NCI-H187 (cell line): ENCODE data around the gene ATOH7.
"Not testable (repeated sequence)": the region's sequence is repeated elsewhere in the genome, so short reads cannot be mapped to it uniquely, and the experiment has no call there.

Source experiments
- DNase-seq, 2 experiments: peaks; one replicate each; lab custom pipeline; 2025; lab: John Stamatoyannopoulos, UW

Gene ATOH7

GRCh38 chr10:68231817-68232251 lies at the start of gene ATOH7:
ATOH7 (minus strand) TSS chr10:68232113; CDS start chr10:68231677, 436 bp downstream.
- DNase-seq: no peak

- no peak for DNase-seq
Observed at GRCh38 chr10:68280758-68281157, 48.8 kb upstream of the ATOH7 start.

- not testable (repeated sequence) for DNase-seq
Observed at GRCh38 chr10:68278906-68279753, 47.2 kb upstream of the ATOH7 start.

- DNase-seq: not testable (repeated sequence)
Observed at GRCh38 chr10:68277814-68278213, 45.9 kb upstream of the ATOH7 start.

GRCh38 chr10:68276224-68276623 lies 44.3 kb upstream of the ATOH7 start:
- DNase-seq: no peak

GRCh38 chr10:68275600-68276126 lies 43.8 kb upstream of the ATOH7 start:
- DNase-seq: no peak

GRCh38 chr10:68272833-68273232 lies 40.9 kb upstream of the ATOH7 start:
- no peak for DNase-seq

- DNase-seq: no peak
Observed at GRCh38 chr10:68271196-68271882, 39.4 kb upstream of the ATOH7 start.

GRCh38 chr10:68269562-68270290 lies 37.8 kb upstream of the ATOH7 start:
- no peak for DNase-seq

- no peak for DNase-seq
Observed at GRCh38 chr10:68261132-68261856, 29.4 kb upstream of the ATOH7 start.

- no peak for DNase-seq
Observed at GRCh38 chr10:68253346-68253745, 21.4 kb upstream of the ATOH7 start.

GRCh38 chr10:68251625-68252495 lies 19.9 kb upstream of the ATOH7 start:
- no peak for DNase-seq

GRCh38 chr10:68251151-68251550 lies 19.2 kb upstream of the ATOH7 start:
- DNase-seq: no peak

GRCh38 chr10:68249297-68249696 lies 17.4 kb upstream of the ATOH7 start:
- DNase-seq: no peak

- no peak for DNase-seq
Observed at GRCh38 chr10:68247931-68248330, 16.0 kb upstream of the ATOH7 start.

- DNase-seq: not testable (repeated sequence)
Observed at GRCh38 chr10:68246397-68246796, 14.5 kb upstream of the ATOH7 start.

- DNase-seq: no peak
Observed at GRCh38 chr10:68242051-68242450, 10.1 kb upstream of the ATOH7 start.

- DNase-seq: no peak
Observed at GRCh38 chr10:68239596-68240150, 7.8 kb upstream of the ATOH7 start.

- no peak for DNase-seq
Observed at GRCh38 chr10:68239069-68239468, 7.2 kb upstream of the ATOH7 start.

- DNase-seq: no peak
Observed at GRCh38 chr10:68238371-68238770, 6.5 kb upstream of the ATOH7 start.
